Measurements from ENCODE around the gene PIGT. TPM values are rescaled to one million over a fixed set of nuclear protein-coding genes. Genes with fewer than 3 reads are reported as not detected.

PIGT gene
- total RNA-seq, 4 donors from 2014 or later, result 59.8 to 87.3 (median 67.6) TPM

DNA sequence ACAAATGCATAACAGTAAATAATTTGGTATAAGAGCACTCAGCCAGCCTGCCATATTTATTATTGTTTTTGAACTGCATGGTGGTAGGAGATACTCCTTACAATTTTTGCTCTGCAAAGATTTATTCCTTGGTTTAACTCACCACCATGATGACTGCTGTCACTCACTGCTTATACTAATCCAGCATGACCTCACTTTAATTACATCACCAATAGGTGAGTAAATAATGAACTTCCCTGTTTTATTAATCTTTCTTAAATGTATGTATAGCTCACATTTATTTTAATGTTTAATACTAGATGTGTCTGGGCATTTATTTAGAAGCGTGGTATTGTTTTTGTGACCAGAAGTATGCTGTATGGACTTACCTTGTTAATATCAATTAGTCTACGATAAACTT lies 25.0 kb upstream of the PIGT start:
- no peak for TF ChIP-seq POLR2A (IDR thresholded peaks at IDR 0.05)
- TF ChIP-seq, protein P1, sequence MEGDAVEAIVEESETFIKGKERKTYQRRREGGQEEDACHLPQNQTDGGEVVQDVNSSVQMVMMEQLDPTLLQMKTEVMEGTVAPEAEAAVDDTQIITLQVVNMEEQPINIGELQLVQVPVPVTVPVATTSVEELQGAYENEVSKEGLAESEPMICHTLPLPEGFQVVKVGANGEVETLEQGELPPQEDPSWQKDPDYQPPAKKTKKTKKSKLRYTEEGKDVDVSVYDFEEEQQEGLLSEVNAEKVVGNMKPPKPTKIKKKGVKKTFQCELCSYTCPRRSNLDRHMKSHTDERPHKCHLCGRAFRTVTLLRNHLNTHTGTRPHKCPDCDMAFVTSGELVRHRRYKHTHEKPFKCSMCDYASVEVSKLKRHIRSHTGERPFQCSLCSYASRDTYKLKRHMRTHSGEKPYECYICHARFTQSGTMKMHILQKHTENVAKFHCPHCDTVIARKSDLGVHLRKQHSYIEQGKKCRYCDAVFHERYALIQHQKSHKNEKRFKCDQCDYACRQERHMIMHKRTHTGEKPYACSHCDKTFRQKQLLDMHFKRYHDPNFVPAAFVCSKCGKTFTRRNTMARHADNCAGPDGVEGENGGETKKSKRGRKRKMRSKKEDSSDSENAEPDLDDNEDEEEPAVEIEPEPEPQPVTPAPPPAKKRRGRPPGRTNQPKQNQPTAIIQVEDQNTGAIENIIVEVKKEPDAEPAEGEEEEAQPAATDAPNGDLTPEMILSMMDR (IDR thresholded peaks at IDR 0.05), result no peak
- no peak for TF ChIP-seq EP300 (IDR thresholded peaks at IDR 0.05)
- no peak for TF ChIP-seq POLR2AphosphoS5 (IDR thresholded peaks at IDR 0.05)
- no peaks in the 10 kb centered on the region for H3K9me3 ChIP-seq
- no peaks in the 10 kb centered on the region for H3K27me3 ChIP-seq
- ATAC-seq, result no peak
- H3K4me1 ChIP-seq, result no peaks in the 10 kb centered on the region
- H3K36me3 ChIP-seq, result peaks cover 0 to 15% of the 10 kb centered on the region in 2 donors
- H3K27ac ChIP-seq, result no peak overlapping the region
- 92 to 100% methylated on average over 2 of the region's 2 CpGs for WGBS, 2 donors (ENCODE audit: low coverage in 1 of 2)
- H3K4me3 ChIP-seq, result no peak overlapping the region

DNA sequence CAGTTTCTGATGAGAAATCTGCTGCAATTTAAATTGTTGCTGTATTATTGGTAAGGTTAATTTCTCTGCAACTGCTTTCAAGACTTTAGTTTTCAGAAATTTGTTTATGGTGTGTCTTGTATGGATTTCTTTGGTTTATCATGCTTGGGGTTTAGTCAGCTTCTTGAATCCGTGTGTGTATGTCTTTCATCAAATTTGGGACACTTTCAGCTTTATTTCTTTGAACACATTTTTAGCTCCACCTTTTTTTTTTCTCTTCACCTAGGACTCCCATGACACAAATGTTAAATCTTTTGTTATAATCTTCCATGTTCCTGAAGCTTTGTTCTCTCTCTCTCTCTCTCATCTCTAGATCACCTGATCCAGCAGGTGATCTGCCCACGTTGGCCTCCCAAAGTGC lies 24.4 kb upstream of the PIGT start:
- no peaks in the 10 kb centered on the region for H3K27me3 ChIP-seq
- TF ChIP-seq, protein P1 (IDR thresholded peaks at IDR 0.05), result no peak
- TF ChIP-seq EP300 (IDR thresholded peaks at IDR 0.05), result no peak
- no peak for TF ChIP-seq POLR2AphosphoS5 (IDR thresholded peaks at IDR 0.05)
- TF ChIP-seq POLR2A (IDR thresholded peaks at IDR 0.05), result no peak
- H3K36me3 ChIP-seq, result peaks cover 0 to 18% of the 10 kb centered on the region in 2 donors
- no peak overlapping the region for H3K4me3 ChIP-seq
- H3K4me1 ChIP-seq, result no peaks in the 10 kb centered on the region
- H3K27ac ChIP-seq, result no peak overlapping the region
- no peaks in the 10 kb centered on the region for H3K9me3 ChIP-seq
- WGBS, 2 donors (ENCODE audit: low coverage in 1 of 2), result 53 to 73% methylated on average over 2 of the region's 2 CpGs
- no peak for ATAC-seq

DNA sequence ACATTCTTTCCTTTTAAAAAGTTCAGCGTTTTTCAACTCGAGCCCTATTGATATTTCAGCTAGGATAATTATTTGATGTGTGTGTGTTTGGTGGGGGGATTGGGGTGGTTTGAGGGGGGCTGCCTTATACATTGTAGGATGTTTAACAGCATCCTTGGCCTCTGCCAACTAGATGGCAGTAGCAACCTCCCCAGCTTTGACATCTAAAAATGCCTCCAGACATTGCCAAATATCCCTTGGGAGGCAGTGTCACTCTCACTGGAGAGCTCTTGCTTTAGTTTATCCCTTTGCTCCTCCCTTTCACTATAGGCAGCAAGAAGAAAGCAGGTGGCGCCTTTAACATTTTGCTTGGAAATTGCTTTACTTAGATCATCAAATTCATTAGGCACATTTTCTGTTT lies 23.2 kb upstream of the PIGT start:
- no peak overlapping the region for H3K27ac ChIP-seq
- H3K36me3 ChIP-seq, result peaks cover 0 to 18% of the 10 kb centered on the region in 2 donors
- no peak overlapping the region for H3K4me3 ChIP-seq
- H3K4me1 ChIP-seq, result no peaks in the 10 kb centered on the region
- ATAC-seq, result no peak
- TF ChIP-seq EP300 (IDR thresholded peaks at IDR 0.05) (no peak), POLR2A (IDR thresholded peaks at IDR 0.05) (no peak), POLR2AphosphoS5 (IDR thresholded peaks at IDR 0.05) (no peak)
- TF ChIP-seq, protein P1 (IDR thresholded peaks at IDR 0.05), result no peak
- no peaks in the 10 kb centered on the region for H3K9me3 ChIP-seq
- 78 to 88% methylated on average over 3 of the region's 3 CpGs for WGBS, 2 donors (ENCODE audit: low coverage in 1 of 2)
- H3K27me3 ChIP-seq, result no peaks in the 10 kb centered on the region

DNA sequence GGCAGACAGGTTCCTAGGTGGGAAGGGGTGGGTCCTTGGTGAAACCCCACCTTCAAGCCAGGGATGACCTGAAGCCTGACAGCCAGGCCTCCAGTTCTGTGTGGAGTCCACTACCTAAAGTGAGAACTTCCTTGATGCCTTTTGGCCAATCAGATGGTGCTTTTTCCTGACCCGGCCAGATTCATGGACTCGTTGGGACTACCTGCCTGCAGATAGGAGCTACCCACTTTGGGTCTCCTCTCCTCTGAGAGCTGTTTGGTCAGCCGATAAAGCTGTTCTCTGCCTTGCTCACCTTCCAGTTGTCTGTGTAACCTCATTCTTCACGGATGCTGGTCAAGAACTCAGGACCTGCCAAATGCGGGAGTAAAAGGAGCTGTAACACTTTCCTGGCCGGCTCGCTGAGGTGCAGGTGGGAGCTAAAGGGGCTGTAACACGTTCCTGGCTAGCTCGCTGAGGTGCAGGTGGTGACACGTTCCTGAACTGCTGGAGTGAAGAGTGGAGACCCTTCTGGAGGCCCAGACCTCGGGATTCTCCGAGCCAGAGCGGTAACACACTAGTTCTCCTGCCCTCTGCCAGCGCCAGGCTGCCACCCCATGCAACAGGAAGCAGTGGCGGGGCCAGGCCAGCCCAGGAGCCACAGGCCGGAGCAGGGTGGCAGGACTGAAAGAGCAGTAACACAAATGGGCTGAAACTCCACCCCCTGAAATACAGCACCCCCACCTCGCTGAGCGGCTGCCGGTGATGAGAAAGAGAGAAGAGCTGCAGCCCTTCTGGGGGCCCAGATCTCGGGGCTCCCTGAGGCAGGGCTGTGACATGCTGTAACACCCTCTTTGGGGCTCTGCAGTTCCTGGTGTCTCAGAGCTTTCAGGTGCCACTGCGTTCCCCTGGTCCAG lies 21.5 kb upstream of the PIGT start:
- Histone ChIP-seq H3K4me3 (no peak overlapping the region), H3K36me3 (peaks cover 0 to 18% of the 10 kb centered on the region in 2 donors), H3K9me3 (no peaks in the 10 kb centered on the region), H3K4me1 (no peaks in the 10 kb centered on the region), H3K27ac (no peak overlapping the region), H3K27me3 (no peaks in the 10 kb centered on the region)
- WGBS, 2 donors (ENCODE audit: low coverage in 1 of 2), result 74% methylated on average over 3 of the region's 21 CpGs; no CpG with 5 or more reads in 1 of the 2 donors
- ATAC-seq, result no peak
- TF ChIP-seq POLR2AphosphoS5 (IDR thresholded peaks at IDR 0.05) (no peak), POLR2A (IDR thresholded peaks at IDR 0.05) (no peak), EP300 (IDR thresholded peaks at IDR 0.05) (no peak)
- TF ChIP-seq, protein P1 (IDR thresholded peaks at IDR 0.05), result no peak

DNA sequence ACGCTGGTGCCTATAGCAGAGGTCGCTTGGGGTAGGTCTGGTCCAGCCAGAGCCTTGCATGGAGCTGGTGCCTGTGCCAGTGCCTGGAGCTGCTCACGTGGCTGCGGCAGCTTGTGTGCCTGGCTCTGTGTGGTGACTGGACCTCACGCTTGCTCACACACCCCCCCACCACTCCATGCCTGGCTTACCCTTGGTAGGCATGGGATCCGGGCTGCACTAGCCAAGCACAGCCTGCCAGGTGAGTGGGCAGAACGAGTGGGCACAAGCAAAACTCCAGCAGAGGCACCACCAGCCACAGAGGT lies 20.9 kb upstream of the PIGT start:
- TF ChIP-seq POLR2A (IDR thresholded peaks at IDR 0.05), result no peak
- H3K9me3 ChIP-seq, result no peaks in the 10 kb centered on the region
- no peak overlapping the region for H3K4me3 ChIP-seq
- H3K36me3 ChIP-seq, result peaks cover 0 to 18% of the 10 kb centered on the region in 2 donors
- no peaks in the 10 kb centered on the region for H3K27me3 ChIP-seq
- WGBS, 2 donors (ENCODE audit: low coverage in 1 of 2), result no CpG with 5 or more reads among the region's 7 CpGs
- H3K4me1 ChIP-seq, result no peaks in the 10 kb centered on the region
- no peak overlapping the region for H3K27ac ChIP-seq
- no peak for ATAC-seq
